HepG2 (cell line): ENCODE measurements around the gene EVC. TPM values are rescaled to one million over a fixed set of nuclear protein-coding genes. Genes with fewer than 3 reads are reported as not detected.
A peak's percentile ranks its signal among the peaks of the same experiment; 100 is the strongest.

Source experiments
- EZH2 ChIP-seq: conservative IDR thresholded peaks from 2 replicates; pipeline ENCODE4 v1.6.1; 2012; ENCODE audit warnings: mild to moderate bottlenecking, low read depth, low read length, moderate library complexity
- HIVEP1 ChIP-seq: sonication (generic); formaldehyde crosslinking; IDR thresholded peaks from 2 replicates; pipeline ENCODE4 v1.4.0; 2020; ENCODE audit warnings: mild to moderate bottlenecking, missing genetic modification reagents
- IKZF1 ChIP-seq: fragments of 450-650 bp; IDR thresholded peaks from 2 replicates; pipeline ENCODE4 v1.7.1; 2016
- ISX ChIP-seq: sonication (generic); formaldehyde crosslinking; conservative IDR thresholded peaks from 2 replicates; pipeline ENCODE4 v1.5.0; 2020; ENCODE audit warnings: missing genetic modification reagents
- MEF2D ChIP-seq: sonication (generic); formaldehyde crosslinking; IDR thresholded peaks from 2 replicates; pipeline ENCODE4 v1.5.1; 2020; ENCODE audit warnings: mild to moderate bottlenecking, missing genetic modification reagents
- MTA3 ChIP-seq: sonication (generic); formaldehyde crosslinking; IDR thresholded peaks from 2 replicates; pipeline ENCODE4 v1.4.0; 2020; ENCODE audit warnings: missing genetic modification reagents
- NFE2L2 ChIP-seq: fragments of 150-350 bp; IDR thresholded peaks from 2 replicates; pipeline ENCODE4 v1.6.1; 2014; ENCODE audit warnings: low read length
- PITX1 ChIP-seq: sonication (generic); formaldehyde crosslinking; IDR thresholded peaks from 2 replicates; pipeline ENCODE4 v1.5.1; 2020; ENCODE audit warnings: mild to moderate bottlenecking, missing genetic modification reagents
- RXRB ChIP-seq: IDR thresholded peaks from 2 replicates; pipeline ENCODE4 v1.6.1; 2016; ENCODE audit warnings: borderline replicate concordance, missing genetic modification reagents, missing compliant biosample characterization
- SMC3 ChIP-seq: IDR thresholded peaks from 2 replicates; pipeline ENCODE4 v1.6.1; 2011; ENCODE audit warnings: low read length, improper control_type of control experiment
- SNAI1 ChIP-seq: sonication (generic); formaldehyde crosslinking; IDR thresholded peaks from 2 replicates; pipeline ENCODE4 v1.5.0; 2020; ENCODE audit warnings: mild to moderate bottlenecking, missing genetic modification reagents, borderline replicate concordance
- SOX5 ChIP-seq: IDR thresholded peaks from 2 replicates; pipeline ENCODE4 v1.6.1; 2016; ENCODE audit warnings: borderline replicate concordance
- ZNF207 ChIP-seq: fragments of 450-650 bp; IDR thresholded peaks from 2 replicates; pipeline ENCODE4 v1.6.1; 2016; ENCODE audit warnings: antibody characterized with exemption, borderline replicate concordance
- ZNF326 ChIP-seq: sonication (generic); formaldehyde crosslinking; IDR thresholded peaks from 2 replicates; pipeline ENCODE4 v1.4.0; 2020; ENCODE audit warnings: missing genetic modification reagents, borderline replicate concordance
- ZNF44 ChIP-seq: sonication (generic); formaldehyde crosslinking; IDR thresholded peaks from 2 replicates; pipeline ENCODE4 v1.5.1; 2020; ENCODE audit warnings: mild to moderate bottlenecking, missing genetic modification reagents
- ZNF468 ChIP-seq: sonication (generic); formaldehyde crosslinking; IDR thresholded peaks from 2 replicates; pipeline ENCODE4 v1.8.0; 2022; ENCODE audit warnings: mild to moderate bottlenecking, moderate library complexity, missing genetic modification reagents
- ZNF772 ChIP-seq: sonication (generic); formaldehyde crosslinking; IDR thresholded peaks from 2 replicates; pipeline ENCODE4 v1.5.0; 2020; ENCODE audit warnings: mild to moderate bottlenecking, missing genetic modification reagents
- polyA plus RNA-seq, 8 experiments: library from polyadenylated mRNA; depleted of rRNA in 3 of 8; stranded (reverse) in 7 of 8; unstranded in 1 of 8; fragments of >200 nt; fragmentation: Illumina TruSeq in 4 of 8; extraction: Trizol in 4 of 8; gene quantifications; 2 replicates each; pipeline versions ENCODE4 v1.2.1 to v1.2.3, GENCODE V29; 2011 to 2016; ENCODE audit warnings: low read depth in 4 of 8, missing spikeins in 1 of 8, mixed read lengths in 1 of 8; ENCODE audit not compliant: insufficient read depth in 1 of 8
- total RNA-seq, 5 experiments: library from RNA; depleted of rRNA; stranded (reverse); fragments of >200 nt; fragmentation: Illumina TruSeq; extraction: Trizol; gene quantifications; 2 replicates each; pipeline ENCODE4 v1.2.3, GENCODE V29; 2016; ENCODE audit warnings: low read depth in 1 of 5
- TF ChIP-seq, protein P1 (sequence below): fragments of 450-650 bp; IDR thresholded peaks from 2 replicates; pipeline ENCODE4 v1.6.1; 2017; ENCODE audit warnings: mild to moderate bottlenecking
- TF ChIP-seq, protein P2 (sequence below): sonication (generic); formaldehyde crosslinking; IDR thresholded peaks from 2 replicates; pipeline ENCODE4 v1.4.0; 2020; ENCODE audit warnings: missing genetic modification reagents
- TF ChIP-seq, protein P3 (sequence below): sonication (generic); formaldehyde crosslinking; IDR thresholded peaks from 2 replicates; pipeline ENCODE4 v1.5.1; 2020; ENCODE audit warnings: mild to moderate bottlenecking, missing genetic modification reagents, borderline replicate concordance
- TF ChIP-seq, protein P4 (sequence below): sonication (generic); formaldehyde crosslinking; IDR thresholded peaks from 2 replicates; pipeline ENCODE4 v1.5.0; 2020; ENCODE audit warnings: mild to moderate bottlenecking, missing genetic modification reagents, borderline replicate concordance
- TF ChIP-seq, protein P5 (sequence below): sonication (generic); formaldehyde crosslinking; IDR thresholded peaks from 2 replicates; pipeline ENCODE4 v1.5.0; 2020; ENCODE audit warnings: missing genetic modification reagents

The EVC gene
- total and polyA plus RNA-seq, 2 of the 13 experiments (the other 11 are each of a cell fraction or from before 2014, with no cell fraction given), result 3.1 to 4.9 TPM

DNA sequence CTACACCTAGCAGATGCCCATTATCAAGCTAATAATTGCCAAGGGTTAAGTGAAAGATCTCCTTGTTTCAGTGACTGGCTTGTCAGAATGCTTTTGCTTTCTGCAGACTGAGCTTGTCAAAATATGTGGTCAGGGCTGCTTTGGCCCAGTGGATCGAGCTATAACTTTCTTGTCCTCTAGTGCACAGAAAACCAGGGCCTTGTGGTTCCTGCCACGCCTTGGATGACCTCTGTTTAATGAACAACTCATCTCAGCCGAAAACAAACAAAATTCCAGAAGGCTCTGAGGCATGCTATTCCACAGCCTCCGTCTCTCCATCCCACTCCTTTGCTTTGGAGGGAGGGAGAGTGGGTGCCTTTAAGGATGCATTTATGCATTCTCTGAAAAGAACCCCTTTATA lies 11.3 kb downstream of the EVC start (continued):
- TF ChIP-seq, protein P1, sequence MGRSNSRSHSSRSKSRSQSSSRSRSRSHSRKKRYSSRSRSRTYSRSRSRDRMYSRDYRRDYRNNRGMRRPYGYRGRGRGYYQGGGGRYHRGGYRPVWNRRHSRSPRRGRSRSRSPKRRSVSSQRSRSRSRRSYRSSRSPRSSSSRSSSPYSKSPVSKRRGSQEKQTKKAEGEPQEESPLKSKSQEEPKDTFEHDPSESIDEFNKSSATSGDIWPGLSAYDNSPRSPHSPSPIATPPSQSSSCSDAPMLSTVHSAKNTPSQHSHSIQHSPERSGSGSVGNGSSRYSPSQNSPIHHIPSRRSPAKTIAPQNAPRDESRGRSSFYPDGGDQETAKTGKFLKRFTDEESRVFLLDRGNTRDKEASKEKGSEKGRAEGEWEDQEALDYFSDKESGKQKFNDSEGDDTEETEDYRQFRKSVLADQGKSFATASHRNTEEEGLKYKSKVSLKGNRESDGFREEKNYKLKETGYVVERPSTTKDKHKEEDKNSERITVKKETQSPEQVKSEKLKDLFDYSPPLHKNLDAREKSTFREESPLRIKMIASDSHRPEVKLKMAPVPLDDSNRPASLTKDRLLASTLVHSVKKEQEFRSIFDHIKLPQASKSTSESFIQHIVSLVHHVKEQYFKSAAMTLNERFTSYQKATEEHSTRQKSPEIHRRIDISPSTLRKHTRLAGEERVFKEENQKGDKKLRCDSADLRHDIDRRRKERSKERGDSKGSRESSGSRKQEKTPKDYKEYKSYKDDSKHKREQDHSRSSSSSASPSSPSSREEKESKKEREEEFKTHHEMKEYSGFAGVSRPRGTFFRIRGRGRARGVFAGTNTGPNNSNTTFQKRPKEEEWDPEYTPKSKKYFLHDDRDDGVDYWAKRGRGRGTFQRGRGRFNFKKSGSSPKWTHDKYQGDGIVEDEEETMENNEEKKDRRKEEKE, result no peak
- TF ChIP-seq, protein P2, sequence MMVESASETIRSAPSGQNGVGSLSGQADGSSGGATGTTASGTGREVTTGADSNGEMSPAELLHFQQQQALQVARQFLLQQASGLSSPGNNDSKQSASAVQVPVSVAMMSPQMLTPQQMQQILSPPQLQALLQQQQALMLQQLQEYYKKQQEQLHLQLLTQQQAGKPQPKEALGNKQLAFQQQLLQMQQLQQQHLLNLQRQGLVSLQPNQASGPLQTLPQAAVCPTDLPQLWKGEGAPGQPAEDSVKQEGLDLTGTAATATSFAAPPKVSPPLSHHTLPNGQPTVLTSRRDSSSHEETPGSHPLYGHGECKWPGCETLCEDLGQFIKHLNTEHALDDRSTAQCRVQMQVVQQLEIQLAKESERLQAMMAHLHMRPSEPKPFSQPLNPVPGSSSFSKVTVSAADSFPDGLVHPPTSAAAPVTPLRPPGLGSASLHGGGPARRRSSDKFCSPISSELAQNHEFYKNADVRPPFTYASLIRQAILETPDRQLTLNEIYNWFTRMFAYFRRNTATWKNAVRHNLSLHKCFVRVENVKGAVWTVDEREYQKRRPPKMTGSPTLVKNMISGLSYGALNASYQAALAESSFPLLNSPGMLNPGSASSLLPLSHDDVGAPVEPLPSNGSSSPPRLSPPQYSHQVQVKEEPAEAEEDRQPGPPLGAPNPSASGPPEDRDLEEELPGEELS, result 0 out of 2 replicates have a peak, but pooled peaks have one; percentile 54
- TF ChIP-seq, protein P3, sequence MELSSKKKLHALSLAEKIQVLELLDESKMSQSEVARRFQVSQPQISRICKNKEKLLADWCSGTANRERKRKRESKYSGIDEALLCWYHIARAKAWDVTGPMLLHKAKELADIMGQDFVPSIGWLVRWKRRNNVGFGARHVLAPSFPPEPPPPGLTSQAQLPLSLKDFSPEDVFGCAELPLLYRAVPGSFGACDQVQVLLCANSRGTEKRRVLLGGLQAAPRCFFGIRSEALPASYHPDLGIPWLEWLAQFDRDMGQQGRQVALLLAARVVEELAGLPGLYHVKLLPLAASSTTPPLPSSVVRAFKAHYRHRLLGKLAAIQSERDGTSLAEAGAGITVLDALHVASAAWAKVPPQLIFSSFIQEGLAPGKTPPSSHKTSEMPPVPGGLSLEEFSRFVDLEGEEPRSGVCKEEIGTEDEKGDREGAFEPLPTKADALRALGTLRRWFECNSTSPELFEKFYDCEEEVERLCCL (CRISPR knock-in tag), result no peak
- TF ChIP-seq, protein P4, sequence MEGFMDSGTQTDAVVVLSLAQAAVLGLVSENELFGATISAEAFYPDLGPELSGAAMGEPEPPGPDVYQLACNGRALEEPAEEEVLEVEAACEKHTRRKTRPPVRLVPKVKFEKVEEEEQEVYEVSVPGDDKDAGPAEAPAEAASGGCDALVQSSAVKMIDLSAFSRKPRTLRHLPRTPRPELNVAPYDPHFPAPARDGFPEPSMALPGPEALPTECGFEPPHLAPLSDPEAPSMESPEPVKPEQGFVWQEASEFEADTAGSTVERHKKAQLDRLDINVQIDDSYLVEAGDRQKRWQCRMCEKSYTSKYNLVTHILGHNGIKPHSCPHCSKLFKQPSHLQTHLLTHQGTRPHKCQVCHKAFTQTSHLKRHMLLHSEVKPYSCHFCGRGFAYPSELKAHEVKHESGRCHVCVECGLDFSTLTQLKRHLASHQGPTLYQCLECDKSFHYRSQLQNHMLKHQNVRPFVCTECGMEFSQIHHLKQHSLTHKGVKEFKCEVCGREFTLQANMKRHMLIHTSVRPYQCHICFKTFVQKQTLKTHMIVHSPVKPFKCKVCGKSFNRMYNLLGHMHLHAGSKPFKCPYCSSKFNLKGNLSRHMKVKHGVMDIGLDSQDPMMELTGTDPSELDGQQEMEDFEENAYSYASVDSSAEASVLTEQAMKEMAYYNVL (CRISPR knock-in tag), result peak; percentile 49; the same call in 1 of the 2 replicates
- TF ChIP-seq ZNF772 (CRISPR knock-in tag) (no peak), ISX (CRISPR knock-in tag) (no peak), ZNF326 (CRISPR knock-in tag) (no peak), MEF2D (CRISPR knock-in tag) (no peak), SOX5 (peak; percentile 65; the same call in 1 of the 2 replicates), IKZF1 (no peak), SNAI1 (CRISPR knock-in tag) (no peak), RXRB (CRISPR knock-in tag) (peak; percentile 73), PITX1 (CRISPR knock-in tag) (0 out of 2 replicates have a peak, but pooled peaks have one; percentile 23), HIVEP1 (no peak), SMC3 (no peak), ZNF468 (CRISPR knock-in tag) (no peak), NFE2L2 (no peak), ZNF207 (no peak), EZH2 (no peak), MTA3 (CRISPR knock-in tag) (no peak), ZNF44 (CRISPR knock-in tag) (no peak)
- TF ChIP-seq, protein P5, sequence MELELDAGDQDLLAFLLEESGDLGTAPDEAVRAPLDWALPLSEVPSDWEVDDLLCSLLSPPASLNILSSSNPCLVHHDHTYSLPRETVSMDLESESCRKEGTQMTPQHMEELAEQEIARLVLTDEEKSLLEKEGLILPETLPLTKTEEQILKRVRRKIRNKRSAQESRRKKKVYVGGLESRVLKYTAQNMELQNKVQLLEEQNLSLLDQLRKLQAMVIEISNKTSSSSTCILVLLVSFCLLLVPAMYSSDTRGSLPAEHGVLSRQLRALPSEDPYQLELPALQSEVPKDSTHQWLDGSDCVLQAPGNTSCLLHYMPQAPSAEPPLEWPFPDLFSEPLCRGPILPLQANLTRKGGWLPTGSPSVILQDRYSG (CRISPR knock-in tag), result no peak
